K562 (cell line): ENCODE results near the gene BBX. TPM values are rescaled to one million over a fixed set of nuclear protein-coding genes. Genes with fewer than 3 reads are reported as not detected.

ENCODE experiments used
- ATAC-seq: fragments of 200-7000 bp; cut with Tn5 transposase; 3 replicates; pipeline ENCODE4 v1.9.1; 2020; ENCODE audit warnings: moderate library complexity
- BruUV-seq: library from RNA; stranded (reverse); fragments of 400-500 nt; replicated peaks from 2 replicates; lab custom pipeline; 2021; lab: Mats Ljungman, UMichigan
- CTCF ChIA-PET: fragments of 300-600 bp; formaldehyde crosslinking; extraction: SDS; loops from one replicate; lab custom pipeline; 2021; ENCODE audit warnings: low intra/inter-chr PET ratio; lab: Yijun Ruan, JAX
- POLR2A ChIA-PET: fragments of 300-600, 350-650 bp; sonication (Branson Sonifier 250); formaldehyde crosslinking; extraction: SDS; loops from one replicate; lab custom pipeline; 2021; ENCODE audit warnings: antibody characterized with exemption, inconsistent platforms; lab: Yijun Ruan, JAX
- DNase-seq, 4 experiments: peaks; one replicate each; pipeline versions ENCODE4 v3.0.0 to v3.0.0-alpha.2; 2011 to 2018; ENCODE audit warnings: low spot score in 3 of 4, mixed read lengths in 3 of 4; ENCODE audit errors: extremely low read depth in 1 of 4
- FAIRE-seq: peaks from 2 replicates; lab custom pipeline; 2011; peaks lifted over from hg19 to GRCh38; lab: Jason Lieb, UNC
- H2AFZ ChIP-seq: 2 replicates; pipeline ENCODE4 v1.6.0; 2011; ENCODE audit warnings: low read depth, low read length, control low read depth, inconsistent platforms
- H3K27ac ChIP-seq: fragments of 200-600 bp; 3 replicates; pipeline ENCODE4 v1.8.0; 2011; ENCODE audit warnings: low read depth, mild to moderate bottlenecking, control low read depth, inconsistent platforms, low read length, moderate library complexity, mixed read lengths; ENCODE audit errors: extremely low read depth
- H3K27me3 ChIP-seq, 2 experiments: fragments of 300-600 bp in 1 of 2; 2 replicates in 1 of 2; 3 replicates in 1 of 2; pipeline versions ENCODE4 v1.6.0 to v1.8.0; 2011; ENCODE audit warnings: inconsistent platforms in 2 of 2, low read length in 2 of 2, mild to moderate bottlenecking in 1 of 2, mixed read lengths in 1 of 2, moderate library complexity in 1 of 2; ENCODE audit not compliant: control insufficient read depth in 2 of 2, insufficient read depth in 2 of 2
- H3K36me3 ChIP-seq: fragments of 300-600 bp; 3 replicates; pipeline ENCODE4 v1.8.0; 2011; ENCODE audit warnings: mild to moderate bottlenecking, low read length, inconsistent platforms; ENCODE audit not compliant: control insufficient read depth, insufficient read depth
- H3K4me1 ChIP-seq, 2 experiments: fragments of 200-600 bp in 1 of 2; replicated peaks in 1 of 2; 2 replicates in 1 of 2; 3 replicates in 1 of 2; pipeline versions ENCODE4 v1.5.1 to v1.8.0; 2011; ENCODE audit warnings: inconsistent platforms in 2 of 2, low read length in 2 of 2, mild to moderate bottlenecking in 1 of 2, mixed read lengths in 1 of 2, moderate library complexity in 1 of 2; ENCODE audit not compliant: control insufficient read depth in 2 of 2, insufficient read depth in 2 of 2
- H3K4me2 ChIP-seq: 2 replicates; pipeline ENCODE4 v1.6.1; 2011; ENCODE audit warnings: low read length, control low read depth, inconsistent platforms, mixed read lengths; ENCODE audit not compliant: insufficient read depth
- H3K4me3 ChIP-seq: fragments of 200-600 bp; sonication (generic), shearing (Covaris generic); 2 replicates; pipeline ENCODE4 v1.5.1; 2016; ENCODE audit warnings: control low read depth, inconsistent platforms
- H3K79me2 ChIP-seq: fragments of 200-600 bp; 3 replicates; pipeline ENCODE4 v1.8.0; 2011; ENCODE audit warnings: low read length, inconsistent platforms; ENCODE audit not compliant: control insufficient read depth, insufficient read depth
- H3K9ac ChIP-seq, 2 experiments: 2 replicates each; pipeline versions ENCODE4 v1.6.0 to v1.6.1; 2011; ENCODE audit warnings: low read depth in 2 of 2, low read length in 2 of 2, control low read depth in 1 of 2, inconsistent platforms in 1 of 2, mild to moderate bottlenecking in 1 of 2, mixed read lengths in 1 of 2; ENCODE audit not compliant: insufficient read depth in 1 of 2
- H3K9me1 ChIP-seq: one replicate; pipeline ENCODE4 v1.6.0; 2011; ENCODE audit warnings: inconsistent platforms, mild to moderate bottlenecking, low read length, moderate library complexity; ENCODE audit not compliant: control insufficient read depth, insufficient read depth
- H3K9me3 ChIP-seq: replicated peaks from 2 replicates; pipeline ENCODE4 v1.5.1; 2011; ENCODE audit warnings: low read depth, low read length, inconsistent platforms; ENCODE audit not compliant: control insufficient read depth, insufficient read depth
- H4K20me1 ChIP-seq: replicated peaks from 2 replicates; pipeline ENCODE4 v1.6.1; 2011; ENCODE audit warnings: low read length, inconsistent platforms, mixed read lengths; ENCODE audit not compliant: control insufficient read depth, insufficient read depth
- CBX3 ChIP-seq, 2 experiments: IDR thresholded peaks; 1 replicate in 1 of 2; 2 replicates in 1 of 2; pipeline ENCODE4 v1.6.1; 2012; ENCODE audit warnings: inconsistent platforms in 2 of 2, low read length in 2 of 2, borderline replicate concordance in 1 of 2, control low read depth in 1 of 2
- CGGBP1 ChIP-seq: fragments of 250-450 bp; sonication (Bioruptor Pico); IDR thresholded peaks from 2 replicates; pipeline ENCODE4 v1.9.0; 2021; ENCODE audit warnings: mild to moderate bottlenecking
- EZH2 ChIP-seq: IDR thresholded peaks from 2 replicates; pipeline ENCODE4 v1.6.1; 2012; ENCODE audit warnings: low read depth, mild to moderate bottlenecking, inconsistent platforms, low read length, borderline replicate concordance
- HEY1 ChIP-seq: fragments of 250-450 bp; sonication (Bioruptor Pico); IDR thresholded peaks from 2 replicates; pipeline ENCODE4 v1.5.0; 2020; ENCODE audit warnings: mild to moderate bottlenecking, moderate library complexity, borderline replicate concordance
- HNRNPLL ChIP-seq: fragments of 200-400 bp; formaldehyde crosslinking; IDR thresholded peaks from 2 replicates; pipeline ENCODE4 v1.6.1; 2017; ENCODE audit warnings: low read length, low read depth, mild to moderate bottlenecking; ENCODE audit not compliant: poor library complexity, severe bottlenecking
- MXI1 ChIP-seq: IDR thresholded peaks from 2 replicates; pipeline ENCODE4 v1.6.1; 2011; ENCODE audit warnings: low read depth, mild to moderate bottlenecking, improper control_type of control experiment, low read length
- NR2C2 ChIP-seq, 2 experiments: fragments of 200-800 bp in 1 of 2; sonication (Bioruptor generic) in 1 of 2; sonication (generic) in 1 of 2; formaldehyde crosslinking in 1 of 2; IDR thresholded peaks; 2 replicates each; pipeline versions ENCODE4 v1.6.1 to v1.8.0; 2016 to 2022; ENCODE audit warnings: mild to moderate bottlenecking in 1 of 2, missing compliant biosample characterization in 1 of 2, missing genetic modification characterization in 1 of 2, missing genetic modification reagents in 1 of 2
- PHF20 ChIP-seq: fragments of 450-650 bp; IDR thresholded peaks from 2 replicates; pipeline ENCODE4 v1.6.1; 2018; ENCODE audit not compliant: partially characterized antibody
- PRPF4 ChIP-seq: fragments of 200-400 bp; formaldehyde crosslinking; IDR thresholded peaks from one replicate; pipeline ENCODE4 v1.6.1; 2017; ENCODE audit warnings: low read length, low read depth, mild to moderate bottlenecking; ENCODE audit not compliant: insufficient read depth, poor library complexity, severe bottlenecking
- SIN3B ChIP-seq: fragments of 450-650 bp; IDR thresholded peaks from 2 replicates; pipeline ENCODE4 v1.6.1; 2017; ENCODE audit warnings: low read depth, mild to moderate bottlenecking, moderate library complexity
- SIX5 ChIP-seq, 2 experiments: IDR thresholded peaks; 2 replicates each; pipeline ENCODE4 v1.6.1; 2011; ENCODE audit warnings: low read length in 2 of 2, borderline replicate concordance in 1 of 2, low read depth in 1 of 2, mild to moderate bottlenecking in 1 of 2, moderate library complexity in 1 of 2; ENCODE audit not compliant: insufficient read depth in 1 of 2
- SMARCB1 ChIP-seq: IDR thresholded peaks from 2 replicates; pipeline ENCODE4 v1.6.1; 2011; ENCODE audit warnings: improper control_type of control experiment, low read depth; ENCODE audit not compliant: insufficient read length
- ZBTB49 ChIP-seq: sonication (generic); formaldehyde crosslinking; IDR thresholded peaks from 2 replicates; pipeline ENCODE4 v1.8.0; 2022; ENCODE audit warnings: missing genetic modification reagents, mild to moderate bottlenecking, borderline replicate concordance
- WGBS: fragments of 100-300 bp; shearing (Covaris generic); methylation state at CpG from one replicate; pipeline ENCODE4 v1.1.6; 2016; ENCODE audit warnings: low coverage, mixed read lengths; ENCODE audit not compliant: insufficient coverage; ENCODE audit errors: missing lambda C conversion rate; 5-methylcytosine and 5-hydroxymethylcytosine counted together
- in situ Hi-C: fragments of 300-500 bp; cut with MboI; formaldehyde crosslinking; loops from 4 replicates; pipeline ENCODE4 v1.15.0; 2018; ENCODE audit warnings: inconsistent platforms, mixed read lengths
- intact Hi-C: fragments of 100-400 bp; cut with micrococcal nuclease; formaldehyde crosslinking; loops from 2 replicates; pipeline ENCODE4 v1.14.2; 2022
- polyA plus RNA-seq, 8 experiments: library from polyadenylated mRNA; depleted of rRNA in 4 of 8; stranded (reverse) in 5 of 8; unstranded in 3 of 8; fragments of >200 nt; fragmentation: Nextera tagmentation in 2 of 8; fragmentation: Illumina TruSeq in 1 of 8; extraction: Ambion mirVana in 2 of 8; extraction: Trizol in 1 of 8; gene quantifications; 2 replicates each; pipeline versions ENCODE4 v1.2.1 to v1.2.3, GENCODE V29; 2011 to 2014; ENCODE audit warnings: inconsistent platforms in 1 of 8, missing spikeins in 1 of 8
- total RNA-seq, 7 experiments: library from RNA; depleted of rRNA in 6 of 7; stranded (reverse); fragments of >200 nt in 6 of 7; fragmentation: Illumina TruSeq in 2 of 7; extraction: Trizol in 2 of 7; gene quantifications; 2 replicates each; pipeline versions ENCODE4 v1.2.1 to v1.2.3, GENCODE V29; 2011 to 2021; ENCODE audit warnings: low replicate concordance in 1 of 7
- TF ChIP-seq, protein P1 (sequence below): fragments of 250-450 bp; sonication (Bioruptor Pico); IDR thresholded peaks from 2 replicates; pipeline ENCODE4 v1.8.0; 2022; ENCODE audit warnings: inconsistent platforms
- TF ChIP-seq, protein P2 (sequence below): fragments of 250-450 bp; sonication (Bioruptor Pico); IDR thresholded peaks from 2 replicates; pipeline ENCODE4 v1.5.1; 2021; ENCODE audit warnings: mild to moderate bottlenecking

Gene BBX
- total and polyA plus RNA-seq, 9 of the 15 experiments (the other 6 are each of a cell fraction or from before 2014, with no cell fraction given): 4.9 to 19.5 (median 11.8) TPM

DNA sequence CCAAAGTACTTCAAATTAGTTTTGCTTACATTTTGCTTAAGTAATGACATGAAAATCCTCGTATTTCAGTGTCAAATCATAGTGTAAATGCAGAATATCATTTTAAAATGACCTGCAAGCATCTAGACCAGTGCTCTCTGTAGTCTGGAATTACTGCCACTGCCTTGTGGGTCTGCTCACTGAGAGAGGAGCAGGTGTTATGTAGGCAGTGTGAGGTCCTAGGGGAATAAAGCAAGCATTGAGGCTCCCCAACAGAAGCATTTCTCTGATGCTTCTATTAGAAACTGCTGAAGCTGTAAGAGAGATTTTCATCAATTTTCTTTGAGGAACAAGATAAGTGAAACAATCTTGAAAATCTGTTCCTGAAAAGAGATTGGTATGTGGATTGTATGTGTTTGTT lies 253.2 kb downstream of the BBX start:
- Histone ChIP-seq H3K36me3 (peaks cover 9% of the 10 kb centered on the region; the same call in 1 of the 3 replicates), H3K9me3 (no peaks in the 10 kb centered on the region), H3K4me3 (no peak overlapping the region), H3K4me1 (no peaks in the 10 kb centered on the region), H3K27ac (no peak overlapping the region), H3K27me3 (no peaks in the 10 kb centered on the region), H3K79me2 (no peaks in the 10 kb centered on the region), H3K9me1 (no peaks in the 10 kb centered on the region), H2AFZ (no peak overlapping the region), H4K20me1 (no peaks in the 10 kb centered on the region), H3K9ac (no peak overlapping the region), H3K4me2 (no peak overlapping the region)
- CTCF ChIA-PET: no interaction called here
- no TSS peak for BruUV-seq
- no peak for DNase-seq
- WGBS: 60% methylated on average over 1 of the region's 1 CpG
- FAIRE-seq: no peak
- POLR2A ChIA-PET: no interaction called here
- intact Hi-C loops: no loop called here
- in situ Hi-C loops: no loop called here
- ATAC-seq: no peak
- TF ChIP-seq SIN3B: no peak
- no peak for TF ChIP-seq PRPF4
- TF ChIP-seq HNRNPLL: no peak
- no peak for TF ChIP-seq SMARCB1
- no peak for TF ChIP-seq PHF20
- no peak for TF ChIP-seq SIX5 (IDR thresholded peaks at IDR 0.05; ENCODE audit: borderline replicate concordance in 1 of 2, insufficient read depth in 1 of 2, low read depth in 1 of 2, low read length in 2 of 2)
- no peak for TF ChIP-seq CGGBP1
- TF ChIP-seq MXI1: no peak
- TF ChIP-seq, protein P1, sequence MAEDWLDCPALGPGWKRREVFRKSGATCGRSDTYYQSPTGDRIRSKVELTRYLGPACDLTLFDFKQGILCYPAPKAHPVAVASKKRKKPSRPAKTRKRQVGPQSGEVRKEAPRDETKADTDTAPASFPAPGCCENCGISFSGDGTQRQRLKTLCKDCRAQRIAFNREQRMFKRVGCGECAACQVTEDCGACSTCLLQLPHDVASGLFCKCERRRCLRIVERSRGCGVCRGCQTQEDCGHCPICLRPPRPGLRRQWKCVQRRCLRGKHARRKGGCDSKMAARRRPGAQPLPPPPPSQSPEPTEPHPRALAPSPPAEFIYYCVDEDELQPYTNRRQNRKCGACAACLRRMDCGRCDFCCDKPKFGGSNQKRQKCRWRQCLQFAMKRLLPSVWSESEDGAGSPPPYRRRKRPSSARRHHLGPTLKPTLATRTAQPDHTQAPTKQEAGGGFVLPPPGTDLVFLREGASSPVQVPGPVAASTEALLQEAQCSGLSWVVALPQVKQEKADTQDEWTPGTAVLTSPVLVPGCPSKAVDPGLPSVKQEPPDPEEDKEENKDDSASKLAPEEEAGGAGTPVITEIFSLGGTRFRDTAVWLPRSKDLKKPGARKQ (CRISPR knock-in tag): no peak
- TF ChIP-seq NR2C2 (CRISPR knock-in tag; IDR thresholded peaks at IDR 0.05): no peak
- no peak for TF ChIP-seq NR2C2 (tag; IDR thresholded peaks at IDR 0.05)
- no peak for TF ChIP-seq HEY1
- TF ChIP-seq ZBTB49 (CRISPR knock-in tag): no peak
- no peak for TF ChIP-seq CBX3 (IDR thresholded peaks at IDR 0.05; ENCODE audit: borderline replicate concordance in 1 of 2, low read length in 2 of 2)
- TF ChIP-seq, protein P2, sequence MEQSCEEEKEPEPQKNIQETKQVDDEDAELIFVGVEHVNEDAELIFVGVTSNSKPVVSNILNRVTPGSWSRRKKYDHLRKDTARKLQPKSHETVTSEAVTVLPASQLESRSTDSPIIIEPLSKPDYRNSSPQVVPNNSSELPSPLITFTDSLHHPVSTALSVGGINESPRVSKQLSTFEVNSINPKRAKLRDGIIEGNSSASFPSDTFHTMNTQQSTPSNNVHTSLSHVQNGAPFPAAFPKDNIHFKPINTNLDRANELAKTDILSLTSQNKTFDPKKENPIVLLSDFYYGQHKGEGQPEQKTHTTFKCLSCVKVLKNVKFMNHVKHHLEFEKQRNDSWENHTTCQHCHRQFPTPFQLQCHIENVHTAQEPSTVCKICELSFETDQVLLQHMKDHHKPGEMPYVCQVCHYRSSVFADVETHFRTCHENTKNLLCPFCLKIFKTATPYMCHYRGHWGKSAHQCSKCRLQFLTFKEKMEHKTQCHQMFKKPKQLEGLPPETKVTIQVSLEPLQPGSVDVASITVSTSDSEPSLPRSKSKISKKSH (CRISPR knock-in tag): no peak
- TF ChIP-seq EZH2: no peak
